HFF-Myc (cell line): ENCODE measurements around the gene IQSEC1.

Experiments used
- DNase-seq: peaks from one replicate; pipeline ENCODE4 v3.0.0-alpha.2; 2011; ENCODE audit warnings: low read depth; ENCODE audit errors: extremely low read depth
- H3K4me3 ChIP-seq: replicated peaks from 2 replicates; pipeline ENCODE4 v1.5.1; 2011; ENCODE audit warnings: low read depth, mild to moderate bottlenecking, control low read depth, low read length
- TF ChIP-seq, protein P1 (sequence below): IDR thresholded peaks from 2 replicates; pipeline ENCODE4 v1.5.1; 2012; ENCODE audit warnings: mild to moderate bottlenecking, low read depth, low read length, control low read depth; ENCODE audit errors: missing control alignments

Gene IQSEC1

DNA sequence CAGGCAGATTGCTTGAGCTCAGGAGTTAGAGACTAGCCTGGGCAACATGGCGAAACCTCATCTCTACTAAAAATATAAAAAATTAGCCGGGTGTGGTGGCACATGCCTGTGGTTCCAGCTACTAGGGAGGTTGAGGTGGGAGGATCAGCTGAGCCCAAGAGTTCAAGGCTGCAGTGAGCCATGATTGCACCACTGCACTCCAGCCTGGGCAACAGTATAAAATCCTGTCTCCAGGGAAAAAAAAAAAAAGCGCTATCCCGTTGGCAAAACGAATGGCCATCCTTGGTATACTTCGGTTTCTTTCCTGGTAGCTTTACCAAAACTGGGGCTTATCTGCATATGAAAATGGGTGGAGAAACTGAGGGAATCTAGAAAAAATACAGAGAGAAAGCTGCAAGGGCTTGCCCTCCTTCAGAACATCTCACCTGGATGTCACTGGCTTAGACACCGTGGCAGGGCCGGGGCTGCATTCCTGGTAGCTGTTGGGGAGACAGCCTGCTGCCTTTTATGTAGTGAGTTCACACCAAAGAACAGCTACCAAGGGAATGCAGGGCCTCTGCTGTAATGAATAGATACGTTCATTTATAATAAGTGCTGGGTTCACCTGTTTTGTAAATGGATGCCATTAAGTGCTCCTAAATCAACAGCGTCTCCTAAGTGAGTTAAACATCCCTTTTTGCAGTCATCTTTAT lies 96.0 kb downstream of the IQSEC1 start:
- TF ChIP-seq, protein P1, sequence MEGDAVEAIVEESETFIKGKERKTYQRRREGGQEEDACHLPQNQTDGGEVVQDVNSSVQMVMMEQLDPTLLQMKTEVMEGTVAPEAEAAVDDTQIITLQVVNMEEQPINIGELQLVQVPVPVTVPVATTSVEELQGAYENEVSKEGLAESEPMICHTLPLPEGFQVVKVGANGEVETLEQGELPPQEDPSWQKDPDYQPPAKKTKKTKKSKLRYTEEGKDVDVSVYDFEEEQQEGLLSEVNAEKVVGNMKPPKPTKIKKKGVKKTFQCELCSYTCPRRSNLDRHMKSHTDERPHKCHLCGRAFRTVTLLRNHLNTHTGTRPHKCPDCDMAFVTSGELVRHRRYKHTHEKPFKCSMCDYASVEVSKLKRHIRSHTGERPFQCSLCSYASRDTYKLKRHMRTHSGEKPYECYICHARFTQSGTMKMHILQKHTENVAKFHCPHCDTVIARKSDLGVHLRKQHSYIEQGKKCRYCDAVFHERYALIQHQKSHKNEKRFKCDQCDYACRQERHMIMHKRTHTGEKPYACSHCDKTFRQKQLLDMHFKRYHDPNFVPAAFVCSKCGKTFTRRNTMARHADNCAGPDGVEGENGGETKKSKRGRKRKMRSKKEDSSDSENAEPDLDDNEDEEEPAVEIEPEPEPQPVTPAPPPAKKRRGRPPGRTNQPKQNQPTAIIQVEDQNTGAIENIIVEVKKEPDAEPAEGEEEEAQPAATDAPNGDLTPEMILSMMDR: no peak
- DNase-seq: no peak
- H3K4me3 ChIP-seq: no peak overlapping the region

DNA sequence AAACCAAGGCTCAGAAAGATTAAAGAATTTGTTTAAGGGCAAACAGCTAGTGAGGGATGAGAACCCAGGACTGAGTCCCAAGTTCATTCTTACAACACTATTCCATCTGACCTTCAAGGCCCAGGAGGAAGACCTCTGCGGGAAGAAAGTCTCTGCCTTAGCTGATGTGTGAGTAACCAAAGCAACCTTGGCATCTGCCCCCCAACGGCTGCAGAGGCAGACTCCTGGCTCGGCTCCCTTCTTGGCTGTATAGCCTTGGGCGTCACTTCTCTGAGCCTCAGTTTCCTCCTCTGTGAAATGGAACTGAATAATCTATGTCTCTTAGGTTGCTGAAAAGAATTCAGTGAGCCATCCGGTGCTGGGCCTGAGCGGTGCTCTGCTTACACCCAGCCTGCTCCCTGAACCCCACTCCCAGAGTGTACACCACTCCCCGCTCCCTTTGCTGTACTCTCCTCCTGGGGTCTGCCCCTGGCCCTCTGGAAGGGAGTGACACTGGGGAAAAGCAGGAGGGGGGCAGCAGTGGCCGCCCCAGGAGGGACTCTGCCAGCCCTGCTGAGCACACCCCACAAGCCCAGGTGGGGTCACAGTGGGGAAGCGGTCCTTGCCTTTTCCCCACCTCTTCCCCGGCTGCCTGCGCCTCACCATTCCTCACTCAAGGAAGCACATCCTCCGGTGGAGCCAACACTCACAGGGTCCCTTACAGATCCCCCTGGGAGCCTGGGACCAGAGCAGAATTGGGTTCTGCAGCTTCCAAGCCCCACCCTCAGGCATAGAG lies 97.3 kb downstream of the IQSEC1 start:
- H3K4me3 ChIP-seq: no peak overlapping the region
- DNase-seq: no peak
- TF ChIP-seq, protein P1: no peak

DNA sequence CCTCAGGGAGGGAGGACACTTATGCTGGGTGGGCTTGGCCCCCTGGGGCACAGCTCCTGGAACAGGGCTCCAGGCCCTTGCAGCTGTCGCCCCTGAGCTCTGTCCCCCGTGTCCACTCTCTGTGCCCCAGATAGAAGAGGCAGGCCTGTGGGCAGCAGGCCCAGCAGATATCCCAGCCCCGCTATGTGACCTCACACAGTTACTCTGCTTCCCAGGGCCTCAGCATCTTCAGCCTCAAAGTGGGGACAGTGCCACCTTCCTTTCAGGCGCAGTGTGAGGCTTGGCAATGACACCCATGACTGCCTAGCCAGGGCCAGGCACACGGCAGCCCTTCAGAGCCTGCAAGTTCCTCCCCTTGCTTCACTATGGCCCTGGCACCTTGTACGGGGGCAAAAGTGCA lies 98.4 kb downstream of the IQSEC1 start:
- no peak for DNase-seq

DNA sequence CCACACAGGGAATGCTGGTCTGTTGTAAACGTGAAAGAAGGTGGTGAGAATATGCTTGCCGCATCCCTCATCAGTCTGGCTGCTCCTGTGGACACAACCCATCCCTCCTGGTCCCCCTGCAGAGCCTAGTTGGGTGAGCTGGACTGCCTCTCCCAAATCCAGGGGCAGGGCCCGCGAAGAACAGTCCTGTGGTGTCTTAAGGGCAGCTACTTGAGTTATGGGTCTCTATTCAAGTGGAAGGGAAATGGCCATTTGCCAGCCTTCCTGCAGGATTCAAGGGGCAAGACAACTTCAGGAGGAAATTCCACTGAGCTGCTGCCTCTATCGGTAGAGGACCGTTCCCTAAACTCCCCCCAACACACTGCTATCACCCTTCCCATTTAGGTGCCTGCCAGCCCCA lies 98.9 kb downstream of the IQSEC1 start:
- TF ChIP-seq, protein P1: no peak
- no peak for DNase-seq
- no peak overlapping the region for H3K4me3 ChIP-seq

More for the DNA sequence above, 98.4 kb downstream of the IQSEC1 start:
- H3K4me3 ChIP-seq: no peak overlapping the region
- TF ChIP-seq, protein P1: no peak

DNA sequence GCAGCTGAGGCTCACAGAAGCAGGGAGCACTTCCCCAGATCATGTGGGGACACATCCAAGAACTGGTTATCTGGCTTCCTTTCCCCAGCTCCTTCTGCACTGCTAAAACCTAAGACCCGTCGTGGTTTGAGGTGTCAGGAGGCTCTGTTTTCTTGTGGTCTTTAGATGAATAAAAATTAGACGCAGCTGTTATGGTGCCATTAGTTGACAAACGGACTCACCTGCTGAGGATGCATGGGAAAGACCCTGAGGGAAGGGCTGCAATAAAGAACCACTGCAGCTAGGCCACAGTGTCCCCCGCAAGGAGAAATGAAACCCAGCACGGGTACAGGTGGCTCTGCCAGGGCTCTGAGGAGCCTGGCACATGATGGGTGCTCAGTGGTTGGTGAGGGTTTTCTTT lies 99.4 kb downstream of the IQSEC1 start:
- DNase-seq: no peak
- TF ChIP-seq, protein P1: no peak
- H3K4me3 ChIP-seq: no peak overlapping the region

DNA sequence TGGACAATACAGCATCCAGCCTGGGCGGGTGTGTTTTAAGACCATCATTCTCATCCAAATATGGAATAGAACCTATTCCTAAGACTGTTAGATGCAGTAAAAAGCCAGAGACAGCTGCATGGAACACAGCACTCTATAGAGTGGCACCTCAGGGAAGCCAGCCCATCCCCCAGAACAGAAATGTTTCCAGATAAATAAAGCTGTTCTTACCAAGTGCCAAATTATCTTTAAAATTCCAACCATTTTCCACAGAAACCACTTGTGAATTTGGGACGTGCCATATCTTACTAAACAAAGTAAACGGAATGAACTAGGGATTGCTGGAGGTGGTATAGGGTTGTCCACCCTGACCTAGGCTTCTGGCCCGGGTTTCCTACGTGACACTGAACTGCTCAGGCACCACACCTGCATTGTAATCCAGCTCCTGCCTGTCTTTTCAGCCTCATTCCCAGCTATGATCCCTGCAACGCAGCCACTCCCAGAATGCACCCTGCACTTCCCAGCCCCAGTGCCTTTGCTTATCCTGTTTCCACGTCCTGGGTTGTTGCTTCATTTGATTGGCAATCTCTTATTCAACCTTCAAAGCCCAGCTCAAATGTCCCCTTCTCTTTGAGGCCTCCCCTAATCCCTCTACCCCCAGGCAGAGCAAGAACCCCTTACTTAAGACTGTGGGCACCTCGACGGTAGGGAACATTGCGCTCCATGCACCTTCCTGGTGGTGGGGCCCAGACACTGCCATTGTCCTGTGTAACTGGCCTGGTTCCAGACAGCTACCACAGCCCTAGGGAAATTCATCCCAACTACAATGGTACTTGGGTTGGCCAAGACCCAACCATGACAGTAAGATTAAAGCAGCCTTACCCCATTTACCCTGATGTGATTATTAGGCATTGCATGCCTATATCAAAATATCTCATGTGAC lies 100.2 kb downstream of the IQSEC1 start:
- TF ChIP-seq, protein P1: no peak
- H3K4me3 ChIP-seq: no peak overlapping the region

More for the DNA sequence above, 100.2 kb downstream of the IQSEC1 start:
- no peak for DNase-seq
